ES-I3 (cell line): ENCODE results near the gene NKAIN1.
"Not testable (repeated sequence)": the region's sequence is repeated elsewhere in the genome, so short reads cannot be mapped to it uniquely, and the experiment has no call there.

Experiments
- H3K36me3 ChIP-seq: 2 replicates; pipeline ENCODE4 v1.6.1; 2013; ENCODE audit warnings: mild to moderate bottlenecking, low read length, control low read depth, moderate library complexity; ENCODE audit not compliant: insufficient read depth
- H3K4me1 ChIP-seq: 2 replicates; pipeline ENCODE4 v1.6.1; 2013; ENCODE audit warnings: mild to moderate bottlenecking, control low read depth, low read length; ENCODE audit not compliant: insufficient read depth
- H3K9ac ChIP-seq: 2 replicates; pipeline ENCODE4 v1.6.1; 2013; ENCODE audit warnings: low read depth, mild to moderate bottlenecking, low read length, moderate library complexity
- H3K9me3 ChIP-seq: 2 replicates; pipeline ENCODE4 v1.6.1; 2013; ENCODE audit warnings: mild to moderate bottlenecking, low read length, moderate library complexity; ENCODE audit not compliant: control insufficient read depth, insufficient read depth

Gene NKAIN1

GRCh38 chr1:31143455-31143854, 96.2 kb downstream of the NKAIN1 start:
- H3K9me3 ChIP-seq: no peaks in the 10 kb centered on the region
- H3K4me1 ChIP-seq: peaks cover 6% of the 10 kb centered on the region
- no peaks in the 10 kb centered on the region for H3K36me3 ChIP-seq
- H3K9ac ChIP-seq: no peak overlapping the region

- H3K36me3 ChIP-seq: no peaks in the 10 kb centered on the region
These were observed 97.3 kb downstream of the NKAIN1 start for GRCh38 chr1:31142406-31142805.

GRCh38 chr1:31140299-31140698, 99.4 kb downstream of the NKAIN1 start:
- Histone ChIP-seq H3K9me3 (no peaks in the 10 kb centered on the region), H3K4me1 (no peaks in the 10 kb centered on the region), H3K9ac (no peak overlapping the region), H3K36me3 (no peaks in the 10 kb centered on the region)

More at GRCh38 chr1:31142406-31142805, 97.3 kb downstream of the NKAIN1 start:
- H3K9ac ChIP-seq: no peak overlapping the region
- no peaks in the 10 kb centered on the region for H3K9me3 ChIP-seq
- peaks cover 6% of the 10 kb centered on the region for H3K4me1 ChIP-seq

GRCh38 chr1:31138797-31139521, 100.7 kb downstream of the NKAIN1 start:
- H3K9ac ChIP-seq, H3K4me1 ChIP-seq, H3K36me3 ChIP-seq, H3K9me3 ChIP-seq: not testable (repeated sequence)

- H3K36me3 ChIP-seq, H3K9me3 ChIP-seq, H3K9ac ChIP-seq, H3K4me1 ChIP-seq: not testable (repeated sequence)
These were observed 101.8 kb downstream of the NKAIN1 start for GRCh38 chr1:31137873-31138272.

- Histone ChIP-seq H3K9ac (no peak overlapping the region), H3K4me1 (no peaks in the 10 kb centered on the region), H3K36me3 (no peaks in the 10 kb centered on the region), H3K9me3 (no peaks in the 10 kb centered on the region)
These were observed 103.6 kb downstream of the NKAIN1 start for GRCh38 chr1:31135973-31136600.

GRCh38 chr1:31133368-31133767, 106.3 kb downstream of the NKAIN1 start:
- H3K9ac ChIP-seq: no peak overlapping the region
- H3K36me3 ChIP-seq: no peaks in the 10 kb centered on the region
- no peaks in the 10 kb centered on the region for H3K9me3 ChIP-seq
- H3K4me1 ChIP-seq: no peaks in the 10 kb centered on the region
